ENCODE measurements around the gene DCHS1. TPM values are rescaled to one million over a fixed set of nuclear protein-coding genes. Genes with fewer than 3 reads are reported as not detected.

The DCHS1 gene
- total RNA-seq, 2 experiments from 2014 or later: 0.40 to 0.53 TPM

- POLR2A ChIA-PET: no interaction called here
- CTCF ChIA-PET: no interaction called here
Observed at GRCh38 chr11:6588018-6588417, 67.6 kb downstream of the DCHS1 start.

GRCh38 chr11:6587360-6587953 lies 68.2 kb downstream of the DCHS1 start:
- ChIA-PET POLR2A (no interaction called here), CTCF (no interaction called here)

GRCh38 chr11:6586434-6587359 lies 68.9 kb downstream of the DCHS1 start:
- ChIA-PET CTCF (no interaction called here), POLR2A (no interaction called here)

GRCh38 chr11:6584528-6584927 lies 71.1 kb downstream of the DCHS1 start:
- POLR2A ChIA-PET: no interaction called here
- CTCF ChIA-PET: no interaction called here

GRCh38 chr11:6583584-6583983 lies 72.0 kb downstream of the DCHS1 start:
- CTCF ChIA-PET: no interaction called here
- POLR2A ChIA-PET: no interaction called here

- POLR2A ChIA-PET: no interaction called here
- CTCF ChIA-PET: no interaction called here
Observed at GRCh38 chr11:6579681-6580080, 75.9 kb downstream of the DCHS1 start.

GRCh38 chr11:6578134-6578533 lies 77.5 kb downstream of the DCHS1 start:
- ChIA-PET POLR2A (no interaction called here), CTCF (no interaction called here)

GRCh38 chr11:6576471-6577373 lies 78.9 kb downstream of the DCHS1 start:
- CTCF ChIA-PET: no interaction called here
- POLR2A ChIA-PET: no interaction called here

GRCh38 chr11:6574816-6575715 lies 80.5 kb downstream of the DCHS1 start:
- ChIA-PET POLR2A (interaction anchor here (0.7 kb wide), 1 partner anchor 62 kb away, joined by 3 read pairs; no protein-coding TSS in a partner anchor), CTCF (no interaction called here)

- CTCF ChIA-PET: no interaction called here
- POLR2A ChIA-PET: no interaction called here
Observed at GRCh38 chr11:6572215-6572614, 83.4 kb downstream of the DCHS1 start.

GRCh38 chr11:6571434-6572008 lies 84.1 kb downstream of the DCHS1 start:
- ChIA-PET CTCF (interaction anchor here (0.8 kb wide), 1 partner anchor 11 kb away, joined by 3 read pairs; no protein-coding TSS in a partner anchor), POLR2A (no interaction called here)

Other genes with a start within 250 kb of the DCHS1 start
- 10 to 100 TPM; 37.2 to 39.7 TPM for gene APBB1, start 236.7 kb downstream of the DCHS1 start, total RNA-seq
- not detected for gene HPX, start 214.8 kb downstream of the DCHS1 start, total RNA-seq
- 1 to 10 TPM; 5.4 to 6.6 TPM for gene TRIM3, start 181.9 kb downstream of the DCHS1 start, total RNA-seq
- 10 to 100 TPM; 49.2 to 50.7 TPM for gene ARFIP2, start 174.5 kb downstream of the DCHS1 start, total RNA-seq
- 10 to 100 TPM; 44.2 to 45.8 TPM for gene TIMM10B, start 174.3 kb downstream of the DCHS1 start, total RNA-seq
- gene DNHD1, start 158.5 kb downstream of the DCHS1 start, total RNA-seq: 10 to 100 TPM; 11.3 to 12.2 TPM
- gene RRP8, start 52.2 kb downstream of the DCHS1 start, total RNA-seq: 10 to 100 TPM; 44.9 to 48.0 TPM
- gene ILK, start 52.0 kb downstream of the DCHS1 start, total RNA-seq: 10 to 100 TPM; 74.6 to 83.3 TPM
- 100 to 1,000 TPM; 163 to 176 TPM for gene TAF10, start 43.6 kb downstream of the DCHS1 start, total RNA-seq
- gene TPP1, start 36.4 kb downstream of the DCHS1 start, total RNA-seq: 10 to 100 TPM; 44.7 to 50.5 TPM
- 100 to 1,000 TPM; 132 to 146 TPM for gene MRPL17, start 27.5 kb upstream of the DCHS1 start, total RNA-seq
- under 1 TPM in 1 of 2 experiments, not detected in 1; 0.06 TPM for gene OR2AG2, start 116.2 kb upstream of the DCHS1 start, total RNA-seq
- gene OR2AG1, start 127.2 kb upstream of the DCHS1 start, total RNA-seq: not detected
- under 1 TPM; 0.06 to 0.13 TPM for gene OR6A2, start 143.9 kb upstream of the DCHS1 start, total RNA-seq
- not detected for gene OR10A5, start 189.9 kb upstream of the DCHS1 start, total RNA-seq
- gene OR10A2, start 207.2 kb upstream of the DCHS1 start, total RNA-seq: not detected
- gene OR10A4, start 220.8 kb upstream of the DCHS1 start, total RNA-seq: not detected
- not detected for gene OR2D2, start 236.7 kb upstream of the DCHS1 start, total RNA-seq

Measured in activated CD8-positive, alpha-beta memory T cell treated with anti-CD3 and anti-CD28 coated beads for 36 hours (primary cell).